ENCODE data around the gene HDDC3.

- TF ChIP-seq CTCF (IDR thresholded peaks at IDR 0.05) (peak; percentile 95 to 98 (median 96)), POLR2A (IDR thresholded peaks at IDR 0.05) (peak; percentile 22)
These were observed 46.7 kb downstream of the HDDC3 start for GRCh38 chr15:90885432-90886290.

All from right lobe of liver (tissue), 4 donors.